Suppressor macrophage treated with lipopolysaccharide for 1 hour (primary cell): ENCODE results near the gene SERPINA3.
"Not testable (repeated sequence)": the region's sequence is repeated elsewhere in the genome, so short reads cannot be mapped to it uniquely, and the experiment has no call there.

ENCODE experiments used
- DNase-seq, 3 donors: peaks; one replicate each; pipeline ENCODE4 v3.0.0-alpha.2; 2020 to 2022

SERPINA3 gene

GRCh38 chr14:94586635-94587034, 25.6 kb upstream of the SERPINA3 start:
- no peak for DNase-seq

GRCh38 chr14:94588311-94588710, 23.9 kb upstream of the SERPINA3 start:
- no peak for DNase-seq

DNA sequence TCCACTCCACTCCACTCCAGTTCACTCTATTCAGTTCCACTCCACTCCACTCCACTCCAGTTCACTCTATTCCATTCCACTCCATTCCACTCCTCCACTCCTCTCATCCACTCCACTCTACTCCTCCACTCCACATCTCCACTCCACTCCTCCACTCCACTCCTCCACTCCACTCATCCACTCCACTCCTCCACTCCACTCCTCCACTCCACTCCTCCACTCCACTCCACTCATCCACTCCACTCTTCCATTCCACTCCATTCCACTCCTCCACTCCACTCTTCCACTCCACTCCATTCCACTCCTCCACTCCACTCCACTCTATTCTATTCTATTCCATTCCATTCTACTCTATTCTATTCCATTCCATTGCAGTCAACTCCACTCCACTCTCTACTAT, 21.1 kb upstream of the SERPINA3 start:
- no peak for DNase-seq

DNA sequence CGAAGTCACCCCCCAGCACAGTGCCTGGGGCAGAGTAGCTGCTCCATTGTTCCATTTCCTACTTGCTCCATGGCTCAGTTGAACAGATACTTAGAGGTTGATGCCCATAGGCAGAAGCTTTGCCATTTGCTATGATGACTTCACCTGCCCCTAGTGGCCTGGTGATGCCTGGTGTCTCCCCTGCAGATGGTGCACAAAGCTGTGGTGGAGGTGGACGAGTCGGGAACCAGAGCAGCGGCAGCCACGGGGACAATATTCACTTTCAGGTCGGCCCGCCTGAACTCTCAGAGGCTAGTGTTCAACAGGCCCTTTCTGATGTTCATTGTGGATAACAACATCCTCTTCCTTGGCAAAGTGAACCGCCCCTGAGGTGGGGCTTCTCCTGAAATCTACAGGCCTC, 20.3 kb upstream of the SERPINA3 start:
- DNase-seq = no peak

DNA sequence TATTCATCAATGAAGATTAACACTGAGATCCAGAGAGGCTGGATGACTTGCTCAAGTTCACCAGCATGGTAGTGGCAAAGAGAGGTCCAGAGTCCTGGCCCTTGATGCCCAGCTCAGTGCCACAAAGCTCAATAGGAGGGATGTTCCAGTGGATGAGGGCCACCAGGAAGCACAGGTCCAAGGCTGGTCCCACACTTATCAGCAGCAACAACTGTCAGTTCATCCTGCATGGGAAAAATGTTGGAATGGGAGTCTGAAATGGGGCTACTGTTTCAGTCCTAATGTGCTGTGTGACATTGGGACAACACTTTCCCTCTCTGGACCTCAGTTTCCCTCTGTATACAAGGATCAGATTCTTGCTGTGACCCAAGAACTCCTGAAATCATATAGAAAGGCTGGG, 19.7 kb upstream of the SERPINA3 start:
- DNase-seq = no peak

GRCh38 chr14:94593376-94593748, 18.8 kb upstream of the SERPINA3 start:
- no peak for DNase-seq

- no peak for DNase-seq
Measured at GRCh38 chr14:94593749-94594431, 18.3 kb upstream of the SERPINA3 start.

GRCh38 chr14:94594441-94594840, 17.8 kb upstream of the SERPINA3 start:
- no peak for DNase-seq

GRCh38 chr14:94595912-94596311, 16.3 kb upstream of the SERPINA3 start:
- DNase-seq = no peak

DNA sequence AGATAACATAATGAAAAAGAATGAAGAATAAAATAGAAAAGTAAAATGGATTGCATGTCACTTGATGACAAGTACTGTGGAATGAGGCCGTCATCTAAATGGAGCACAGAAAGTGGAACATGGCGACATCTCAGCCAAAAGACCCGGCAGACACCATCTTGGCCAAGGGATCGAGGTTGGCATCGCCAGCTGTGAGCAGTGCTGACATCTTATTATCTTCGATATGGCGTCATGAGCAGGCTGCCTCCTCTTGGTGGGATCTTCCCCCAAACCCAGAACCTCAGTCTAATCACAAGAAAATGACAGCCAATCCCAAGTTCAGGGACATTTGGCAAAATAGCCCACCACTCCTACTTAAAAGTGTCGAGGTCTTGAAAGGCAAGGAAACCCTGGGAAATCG, 15.8 kb upstream of the SERPINA3 start:
- no peak for DNase-seq

GRCh38 chr14:94597788-94598187, 14.4 kb upstream of the SERPINA3 start:
- DNase-seq = no peak

DNA sequence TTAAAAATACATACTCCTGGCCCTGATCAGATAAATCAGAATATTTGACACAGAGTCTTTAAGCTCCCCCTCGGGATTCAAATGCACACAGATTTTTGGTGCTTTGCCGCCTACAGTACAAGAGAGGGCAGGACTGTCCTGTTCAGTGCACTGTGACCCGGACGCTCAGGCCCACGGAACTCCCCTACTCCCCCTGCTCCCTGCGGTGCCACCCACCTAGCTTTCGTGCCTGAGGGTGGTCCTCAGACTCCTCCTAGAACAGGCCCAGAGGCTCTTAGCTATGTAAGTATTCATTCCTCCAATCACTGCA, 13.7 kb upstream of the SERPINA3 start:
- no peak for DNase-seq

- DNase-seq = peak in 2 of 3 donors; percentile 7 to 13
Measured at GRCh38 chr14:94598816-94599655, 13.2 kb upstream of the SERPINA3 start.

- no peak for DNase-seq
Measured at GRCh38 chr14:94599656-94600004, 12.6 kb upstream of the SERPINA3 start.

- DNase-seq = no peak
Measured at GRCh38 chr14:94600148-94600545, 12.0 kb upstream of the SERPINA3 start.

- peak in 2 of 3 donors; percentile 5 to 24 for DNase-seq
Measured at GRCh38 chr14:94601884-94602391, 10.3 kb upstream of the SERPINA3 start.

DNA sequence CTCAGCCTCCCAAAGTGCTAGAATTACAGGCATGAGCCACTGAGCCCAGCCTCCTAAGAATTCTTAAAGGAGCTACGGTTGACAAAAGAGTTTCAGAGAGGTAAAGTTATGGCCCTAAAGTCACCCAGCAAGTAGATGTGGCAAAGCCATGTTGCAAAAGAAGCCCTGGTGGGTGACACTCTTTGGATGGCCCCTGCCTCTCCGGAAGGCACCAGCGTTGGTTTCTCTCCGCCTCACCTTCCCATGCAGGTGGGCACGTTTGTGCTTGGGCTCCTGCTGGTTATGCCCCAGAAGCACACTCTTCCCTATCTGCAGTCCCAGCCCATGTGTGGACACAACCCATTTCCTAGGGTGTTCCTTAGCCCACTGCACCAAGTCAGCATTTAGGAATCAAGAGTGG, 9.5 kb upstream of the SERPINA3 start:
- DNase-seq = no peak

DNA sequence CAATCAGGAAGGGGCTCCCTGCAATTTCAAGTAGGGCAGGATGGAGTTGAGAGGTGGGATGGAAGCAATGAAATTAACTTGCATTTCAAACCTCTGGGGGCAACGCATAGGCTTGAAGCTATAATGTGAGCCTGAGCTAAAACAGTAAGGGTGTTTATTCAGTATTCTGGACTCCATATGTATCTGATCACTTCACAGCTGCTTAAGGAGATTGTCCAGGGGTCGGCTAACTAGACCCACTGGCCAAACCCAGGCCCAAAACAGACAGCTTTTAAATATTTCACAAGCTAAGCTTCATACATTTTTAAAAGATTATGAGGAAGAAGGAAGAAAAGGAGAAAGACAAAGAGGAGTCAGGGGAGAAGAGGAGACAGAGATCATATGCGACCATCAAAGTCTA, 6.8 kb upstream of the SERPINA3 start:
- no peak for DNase-seq

DNA sequence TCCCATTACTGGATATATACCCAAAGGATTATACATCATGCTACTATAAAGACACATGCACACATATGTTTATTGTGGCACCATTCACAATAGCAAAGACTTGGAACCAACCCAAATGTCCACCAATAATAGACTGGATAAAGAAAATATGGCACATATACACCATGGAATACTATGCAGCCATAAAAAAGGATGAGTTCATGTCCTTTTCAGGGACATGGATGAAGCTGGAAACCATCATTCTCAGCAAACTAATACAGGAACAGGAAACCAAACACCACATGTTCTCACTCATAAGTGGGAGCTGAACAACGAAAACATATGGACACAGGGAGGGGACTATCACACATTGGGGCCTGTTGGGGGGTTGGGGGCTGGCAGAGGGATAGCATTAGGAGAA, 3.2 kb upstream of the SERPINA3 start:
- not testable (repeated sequence) for DNase-seq

GRCh38 chr14:94611179-94611578, 1.0 kb upstream of the SERPINA3 start:
- DNase-seq = no peak

DNA sequence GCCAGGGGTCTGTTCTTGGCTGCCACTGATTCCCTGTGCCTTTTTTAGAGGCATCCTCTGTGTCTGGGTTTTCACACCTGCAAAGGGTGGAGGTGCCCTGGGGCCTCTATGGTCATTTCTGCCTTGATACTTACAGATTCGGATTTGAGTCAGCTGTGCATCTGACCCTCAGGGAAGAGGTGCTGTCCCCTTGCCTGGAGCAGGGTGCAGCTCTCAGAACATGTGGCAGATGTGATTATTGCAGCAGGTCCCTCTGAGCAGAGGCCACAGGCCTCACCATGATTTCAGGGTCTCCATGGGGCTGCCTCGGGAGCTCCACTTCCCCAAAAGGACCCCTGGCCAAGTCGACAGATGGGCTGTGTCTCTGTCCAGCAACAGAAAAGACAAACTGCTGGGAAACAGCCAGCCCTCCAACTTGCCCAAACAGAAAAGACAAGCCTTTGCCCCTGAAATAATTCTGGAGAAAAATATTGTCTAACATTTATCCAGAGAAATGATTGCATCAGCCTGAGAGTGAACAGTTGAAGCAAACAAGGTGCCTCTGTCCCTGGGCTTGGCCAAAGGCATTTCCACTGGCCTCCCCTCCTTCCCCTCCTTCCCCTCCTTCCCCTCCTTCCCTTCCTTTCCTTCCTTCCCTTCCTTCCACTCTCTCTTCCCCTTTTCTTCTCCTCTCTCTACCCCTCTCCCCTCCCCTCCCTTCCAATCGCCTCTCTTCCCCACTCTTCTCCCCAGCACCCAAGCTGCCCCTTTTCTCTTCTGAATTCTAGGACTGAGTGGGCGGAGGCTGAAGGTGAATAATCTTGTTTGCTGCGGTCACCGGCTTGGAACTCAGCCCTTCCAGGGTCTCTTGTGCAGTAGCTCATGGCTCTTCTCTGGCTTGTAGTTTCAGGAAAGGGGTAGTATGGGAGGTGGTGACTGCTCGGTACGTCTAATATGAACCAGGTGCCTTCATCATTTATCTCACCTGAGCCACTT, 676 bp downstream of the SERPINA3 start:
- DNase-seq = no peak

GRCh38 chr14:94613720-94614644, 1.8 kb downstream of the SERPINA3 start:
- DNase-seq = no peak
